Body of pancreas (tissue), 4 donors: ENCODE results near the gene BPGM. TPM values are rescaled to one million over a fixed set of nuclear protein-coding genes. Genes with fewer than 3 reads are reported as not detected.

Source experiments
- ATAC-seq: fragments of 150-250 bp; one replicate; pipeline ENCODE4 v1.9.1; 2016
- DNase-seq, 4 donors: peaks; one replicate each; pipeline ENCODE4 v3.0.0-alpha.2; 2019
- H3K27ac ChIP-seq, 4 donors: fragments of 200-600 bp; sonication (generic); 1 replicate in 3 of 4; 2 replicates in 1 of 4; pipeline versions ENCODE4 v1.5.1 to v1.6.1; 2016 to 2019; ENCODE audit warnings: mild to moderate bottlenecking in 1 of 4, mixed read lengths in 1 of 4, moderate library complexity in 1 of 4
- H3K27me3 ChIP-seq, 2 donors: fragments of 200-600 bp; sonication (generic); one replicate each; pipeline ENCODE4 v1.6.0; 2016; ENCODE audit warnings: mild to moderate bottlenecking in 1 of 2
- H3K36me3 ChIP-seq, 2 donors: fragments of 200-600 bp; sonication (generic); replicated peaks in 1 of 2; 2 replicates each; pipeline ENCODE4 v1.5.1; 2016; ENCODE audit warnings: low read depth in 2 of 2; ENCODE audit not compliant: insufficient read depth in 1 of 2
- H3K4me1 ChIP-seq: fragments of 200-600 bp; sonication (generic); one replicate; pipeline ENCODE4 v1.6.0; 2016
- H3K4me3 ChIP-seq, 2 donors: fragments of 200-600 bp; sonication (generic); 1 replicate in 1 of 2; 2 replicates in 1 of 2; pipeline ENCODE4 v1.5.1; 2016 to 2019
- H3K9me3 ChIP-seq, 3 donors: fragments of 200-600 bp; sonication (generic); 1 replicate in 2 of 3; 2 replicates in 1 of 3; pipeline ENCODE4 v1.5.1; 2016
- POLR2A ChIP-seq, 3 donors: fragments of 450-650 bp; IDR thresholded peaks; one replicate each; pipeline ENCODE4 v1.6.1; 2016; ENCODE audit warnings: antibody characterized with exemption in 3 of 3, mild to moderate bottlenecking in 2 of 3
- WGBS, 2 donors: methylation state at CpG; one replicate each; pipeline ENCODE4 v1.1.5; 2017; 5-methylcytosine and 5-hydroxymethylcytosine counted together
- intact Hi-C: fragments of 100-400 bp; cut with DNase I; formaldehyde crosslinking; loops from one replicate; pipeline ENCODE4 v1.15.1; 2023
- total RNA-seq, 2 donors: library from RNA; depleted of rRNA; stranded (reverse); fragments of >200 nt; gene quantifications; one replicate each; pipeline ENCODE4 v1.1.0, GENCODE V29; 2016
- TF ChIP-seq, protein P1 (sequence below), 7 experiments: fragments of 450-650 bp in 4 of 7; fragments of 200-600 bp in 3 of 7; sonication (generic) in 3 of 7; IDR thresholded peaks; one replicate each; pipeline ENCODE4 v1.5.1; 2016 to 2019; ENCODE audit warnings: antibody characterized with exemption in 7 of 7

Gene BPGM
- total RNA-seq, 2 donors from 2014 or later, result 2.6 to 7.8 TPM

DNA sequence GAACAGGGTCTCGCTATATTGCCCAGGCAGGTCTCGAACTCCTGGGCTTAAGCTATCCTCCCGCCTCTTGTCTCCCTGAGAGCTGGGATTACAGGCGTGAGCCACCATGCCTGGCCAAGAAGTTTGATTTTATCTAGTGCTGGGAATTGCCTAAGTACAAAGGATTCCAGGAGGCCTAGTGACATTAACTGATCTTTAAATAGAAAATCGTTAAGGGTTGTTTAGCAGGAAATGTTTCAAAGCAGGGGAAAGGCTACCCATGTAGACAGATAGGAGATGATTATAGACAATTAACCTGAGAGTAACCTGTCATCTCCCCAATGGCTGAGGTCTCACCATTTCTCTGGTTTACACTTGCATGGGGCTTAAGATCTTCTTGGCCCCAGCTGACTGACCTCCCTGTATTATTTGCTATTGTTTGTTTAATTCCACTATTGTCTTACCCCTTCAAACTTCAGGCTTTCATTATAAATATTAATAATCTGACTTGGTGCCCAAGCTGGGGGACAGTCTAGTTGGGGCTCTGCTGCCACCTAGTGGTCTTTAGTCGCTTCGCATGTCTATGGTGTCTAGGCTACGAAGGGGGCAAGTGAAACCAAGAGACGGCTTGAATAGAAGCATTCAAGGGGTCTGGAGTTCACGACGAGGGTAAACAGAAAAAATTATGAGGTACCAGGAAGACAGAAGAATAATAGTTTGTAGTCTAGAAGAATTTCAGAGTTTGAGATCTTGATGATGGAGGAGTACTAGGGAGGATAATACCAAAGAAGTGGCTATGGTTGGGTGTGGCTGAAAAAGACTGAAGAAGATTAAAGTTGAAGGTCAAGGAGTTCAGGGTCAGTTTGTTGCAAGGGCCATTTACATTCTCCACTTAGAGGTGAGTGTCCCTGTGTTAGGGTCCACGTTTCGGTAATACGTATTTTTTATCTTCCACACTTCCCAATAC, 40.4 kb upstream of the BPGM start:
- intact Hi-C loops, result loop anchor here (5.0 kb wide), 1 partner anchor 169 kb away; no protein-coding TSS in a partner anchor

DNA sequence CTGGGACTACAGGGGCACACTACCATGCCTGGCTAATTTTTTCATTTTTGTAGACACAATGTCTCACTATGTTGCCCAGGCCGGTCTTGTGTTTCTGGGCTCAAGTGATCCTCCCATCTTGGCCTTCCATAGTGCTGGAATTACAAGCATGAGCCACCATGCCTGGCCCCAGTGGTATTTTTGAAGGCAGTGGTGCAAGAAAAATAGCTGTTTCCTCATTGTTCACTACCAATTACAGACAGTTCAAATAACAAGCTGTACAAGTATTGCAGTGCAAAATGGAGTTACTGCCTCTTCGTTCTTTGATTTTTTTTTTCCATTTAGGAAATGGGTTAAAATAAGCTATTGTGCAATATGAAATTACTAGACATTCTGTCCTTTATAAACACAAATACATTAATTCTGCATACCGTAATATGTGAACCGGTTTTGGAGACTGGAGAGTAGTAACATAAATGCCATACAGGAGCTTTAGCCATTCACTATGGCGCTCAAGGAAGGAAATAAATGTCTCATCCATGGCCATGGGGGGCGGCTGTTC, 35.0 kb upstream of the BPGM start:
- Histone ChIP-seq H3K4me3 (no peak overlapping the region), H3K27me3 (no peaks in the 10 kb centered on the region), H3K9me3 (no peaks in the 10 kb centered on the region), H3K27ac (no peak overlapping the region), H3K4me1 (no peaks in the 10 kb centered on the region), H3K36me3 (no peaks in the 10 kb centered on the region)
- WGBS, 2 donors, result 72 to 74% methylated on average over 6 of the region's 6 CpGs
- no peak for TF ChIP-seq POLR2A (IDR thresholded peaks at IDR 0.05)
- TF ChIP-seq, protein P1, sequence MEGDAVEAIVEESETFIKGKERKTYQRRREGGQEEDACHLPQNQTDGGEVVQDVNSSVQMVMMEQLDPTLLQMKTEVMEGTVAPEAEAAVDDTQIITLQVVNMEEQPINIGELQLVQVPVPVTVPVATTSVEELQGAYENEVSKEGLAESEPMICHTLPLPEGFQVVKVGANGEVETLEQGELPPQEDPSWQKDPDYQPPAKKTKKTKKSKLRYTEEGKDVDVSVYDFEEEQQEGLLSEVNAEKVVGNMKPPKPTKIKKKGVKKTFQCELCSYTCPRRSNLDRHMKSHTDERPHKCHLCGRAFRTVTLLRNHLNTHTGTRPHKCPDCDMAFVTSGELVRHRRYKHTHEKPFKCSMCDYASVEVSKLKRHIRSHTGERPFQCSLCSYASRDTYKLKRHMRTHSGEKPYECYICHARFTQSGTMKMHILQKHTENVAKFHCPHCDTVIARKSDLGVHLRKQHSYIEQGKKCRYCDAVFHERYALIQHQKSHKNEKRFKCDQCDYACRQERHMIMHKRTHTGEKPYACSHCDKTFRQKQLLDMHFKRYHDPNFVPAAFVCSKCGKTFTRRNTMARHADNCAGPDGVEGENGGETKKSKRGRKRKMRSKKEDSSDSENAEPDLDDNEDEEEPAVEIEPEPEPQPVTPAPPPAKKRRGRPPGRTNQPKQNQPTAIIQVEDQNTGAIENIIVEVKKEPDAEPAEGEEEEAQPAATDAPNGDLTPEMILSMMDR (IDR thresholded peaks at IDR 0.05), result no peak
- intact Hi-C loops, result no loop called here
- ATAC-seq (no peak), DNase-seq (no peak)

More for the DNA sequence above, 40.4 kb upstream of the BPGM start:
- DNase-seq, result peak; percentile 67 to 77 (median 69)
- WGBS, 2 donors, result 22 to 23% methylated on average over 14 of the region's 14 CpGs
- H3K36me3 ChIP-seq, result no peaks in the 10 kb centered on the region
- H3K9me3 ChIP-seq, result no peaks in the 10 kb centered on the region
- H3K27me3 ChIP-seq, result no peaks in the 10 kb centered on the region
- no peak overlapping the region for H3K4me3 ChIP-seq
- H3K27ac ChIP-seq, result no peak overlapping the region
- ATAC-seq, result peak; percentile 88
- H3K4me1 ChIP-seq, result no peaks in the 10 kb centered on the region
- TF ChIP-seq POLR2A (IDR thresholded peaks at IDR 0.05), result no peak
- TF ChIP-seq, protein P1 (IDR thresholded peaks at IDR 0.05), result peak; percentile 81 to 99 (median 85)

DNA sequence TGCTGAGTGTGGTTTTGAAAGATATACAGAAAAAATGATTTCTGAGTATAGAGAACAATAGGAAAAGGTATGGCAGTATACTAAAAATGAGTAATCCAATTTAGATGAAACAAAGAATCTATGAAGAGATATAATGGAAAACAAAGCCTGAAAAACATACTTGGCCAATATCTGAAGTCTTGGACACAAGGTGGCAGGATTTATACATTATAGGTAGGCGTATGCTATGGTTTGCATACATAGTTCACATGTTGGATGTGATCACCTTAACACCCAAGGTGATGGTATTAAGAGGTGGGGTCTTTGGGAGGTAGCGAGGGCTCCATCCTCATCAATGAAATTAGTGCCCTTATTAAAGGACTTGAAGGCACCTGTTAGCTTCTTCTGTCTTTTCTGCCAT, 34.5 kb upstream of the BPGM start:
- ATAC-seq, result no peak
- Histone ChIP-seq H3K4me3 (no peak overlapping the region), H3K27me3 (no peaks in the 10 kb centered on the region), H3K36me3 (no peaks in the 10 kb centered on the region), H3K27ac (no peak overlapping the region), H3K9me3 (no peaks in the 10 kb centered on the region), H3K4me1 (no peaks in the 10 kb centered on the region)
- intact Hi-C loops, result no loop called here
- TF ChIP-seq, protein P1 (IDR thresholded peaks at IDR 0.05), result no peak
- TF ChIP-seq POLR2A (IDR thresholded peaks at IDR 0.05), result no peak
- no peak for DNase-seq
- 73 to 75% methylated on average over 2 of the region's 2 CpGs for WGBS, 2 donors

DNA sequence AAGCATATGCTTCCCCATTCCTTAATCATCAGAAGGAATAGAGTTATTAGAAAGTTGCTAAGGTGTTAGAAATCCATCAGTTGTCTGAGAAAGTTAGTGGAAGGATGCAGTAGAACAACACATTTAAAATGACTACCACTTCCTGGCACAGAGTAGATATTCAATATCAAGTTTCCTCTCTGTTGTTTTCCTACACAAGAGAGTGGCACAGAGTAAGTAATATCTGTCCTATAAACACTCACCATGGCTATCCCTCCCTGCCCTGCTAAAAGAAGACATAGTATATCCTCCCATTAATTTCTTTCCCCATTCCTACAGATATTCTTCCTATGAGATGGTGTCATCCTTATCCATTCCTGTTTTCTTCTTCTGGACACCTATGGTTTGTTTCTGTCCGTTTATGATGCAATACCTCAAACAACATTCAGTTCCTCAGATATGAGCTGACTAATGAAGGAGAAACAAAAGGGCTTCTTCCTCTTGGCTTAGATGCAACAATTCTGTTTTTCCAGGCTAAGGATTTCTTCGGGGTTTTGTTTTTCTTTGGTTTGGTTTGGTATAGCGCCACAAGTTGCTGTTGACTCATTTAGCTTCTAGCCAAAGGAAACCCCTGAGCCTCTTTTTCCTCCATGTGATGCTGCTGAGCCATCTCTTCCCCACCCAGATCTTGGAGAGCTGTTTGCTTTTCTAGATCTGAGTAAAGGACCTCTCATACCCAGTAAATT, 32.9 kb upstream of the BPGM start:
- ATAC-seq (no peak), DNase-seq (peak in 1 of 4 donors; percentile 23)
- Histone ChIP-seq H3K9me3 (no peaks in the 10 kb centered on the region), H3K27ac (no peak overlapping the region), H3K4me3 (no peak overlapping the region), H3K36me3 (no peaks in the 10 kb centered on the region), H3K27me3 (no peaks in the 10 kb centered on the region), H3K4me1 (no peaks in the 10 kb centered on the region)
- intact Hi-C loops, result no loop called here
- WGBS, 2 donors, result 32 to 38% methylated on average over 3 of the region's 3 CpGs
- TF ChIP-seq, protein P1 (IDR thresholded peaks at IDR 0.05), result no peak
- no peak for TF ChIP-seq POLR2A (IDR thresholded peaks at IDR 0.05)
